Thymus (tissue), 11 donors: Measurements from ENCODE around the gene TAS2R19. TPM values are rescaled to one million over a fixed set of nuclear protein-coding genes. Genes with fewer than 3 reads are reported as not detected.
A peak's percentile ranks its signal among the peaks of the same experiment; 100 is the strongest.

ENCODE experiments used
- DNase-seq, 9 donors: peaks; one replicate each; pipeline ENCODE4 v3.0.0-alpha.2; 2013; ENCODE audit warnings: low spot score in 9 of 9, low read depth in 6 of 9, missing footprints in 1 of 9
- H3K27ac ChIP-seq, 2 donors: one replicate each; pipeline ENCODE4 v1.5.1; 2013; ENCODE audit warnings: control low read depth in 1 of 2, low read depth in 1 of 2, low read length in 1 of 2, mild to moderate bottlenecking in 1 of 2, moderate library complexity in 1 of 2
- H3K27me3 ChIP-seq, 2 donors: one replicate each; pipeline ENCODE4 v1.5.1; 2013; ENCODE audit warnings: low read length in 1 of 2; ENCODE audit not compliant: control insufficient read depth in 2 of 2, insufficient read depth in 1 of 2
- H3K36me3 ChIP-seq, 2 donors: one replicate each; pipeline ENCODE4 v1.5.1; 2013; ENCODE audit warnings: low read length in 1 of 2, mild to moderate bottlenecking in 1 of 2, moderate library complexity in 1 of 2; ENCODE audit not compliant: control insufficient read depth in 2 of 2, insufficient read depth in 2 of 2
- H3K4me1 ChIP-seq, 2 donors: one replicate each; pipeline ENCODE4 v1.5.1; 2013; ENCODE audit warnings: low read length in 2 of 2; ENCODE audit not compliant: control insufficient read depth in 2 of 2, insufficient read depth in 2 of 2
- H3K4me3 ChIP-seq, 2 donors: one replicate each; pipeline ENCODE4 v1.5.1; 2013; ENCODE audit warnings: low read length in 2 of 2, control low read depth in 1 of 2, mild to moderate bottlenecking in 1 of 2
- H3K9me3 ChIP-seq, 2 donors: one replicate each; pipeline ENCODE4 v1.5.1; 2013; ENCODE audit warnings: low read length in 1 of 2, mild to moderate bottlenecking in 1 of 2; ENCODE audit not compliant: control insufficient read depth in 2 of 2, insufficient read depth in 1 of 2
- WGBS: extraction: QIAGEN DNeasy Blood & Tissue Kit; methylation state at CpG from one replicate; pipeline ENCODE4 v1.1.7; 2013; 5-methylcytosine and 5-hydroxymethylcytosine counted together
- polyA plus RNA-seq: library from polyadenylated mRNA; stranded (reverse); fragments of 200-250 nt; gene quantifications from one replicate; pipeline ENCODE4 v1.2.3, GENCODE V29; 2013
- total RNA-seq: library from RNA; stranded (reverse); fragments of 120-200 nt; gene quantifications from one replicate; pipeline ENCODE4 v1.2.4, GENCODE V29; 2013
- donor health status: healthy.

Gene TAS2R19
- total and polyA plus RNA-seq, 2 donors, result 1.6 to 2.0 TPM

DNA sequence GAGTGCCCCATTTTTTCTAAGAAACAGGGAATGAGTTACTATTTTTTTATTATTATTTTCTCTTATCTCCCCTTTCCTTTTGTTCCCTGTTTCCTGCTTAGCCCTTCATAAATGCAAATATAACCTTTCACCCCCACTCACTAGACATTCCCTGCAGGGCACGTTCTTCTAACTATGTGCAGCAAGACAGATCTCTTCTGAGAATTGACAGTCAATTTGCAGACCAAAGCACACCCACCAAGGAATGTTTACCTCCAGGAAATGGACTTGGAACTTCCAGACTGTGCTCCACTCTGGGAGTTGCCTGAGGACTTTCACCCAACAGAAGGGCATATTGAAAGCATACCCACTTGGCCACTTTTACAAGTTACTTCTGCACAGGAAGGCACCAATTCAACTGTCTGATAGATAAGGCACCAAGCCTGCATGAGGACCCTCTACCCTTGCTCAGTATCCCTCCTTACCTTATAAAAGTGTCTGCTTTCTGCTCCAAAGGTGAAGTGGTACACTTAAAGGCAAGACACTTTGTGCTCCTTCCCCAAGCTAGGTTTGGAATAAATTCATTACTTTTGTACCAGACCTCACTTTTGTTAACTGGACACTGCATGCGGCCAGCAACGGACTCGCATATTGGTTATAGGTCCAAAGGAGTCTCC lies 6.5 kb downstream of the TAS2R19 start:
- Histone ChIP-seq H3K27me3 (no peaks in the 10 kb centered on the region), H3K4me3 (no peak overlapping the region), H3K27ac (no peak overlapping the region), H3K9me3 (no peaks in the 10 kb centered on the region), H3K4me1 (no peaks in the 10 kb centered on the region), H3K36me3 (peaks cover 0 to 2% of the 10 kb centered on the region in 2 donors)
- no peak for DNase-seq
- WGBS, result 96% methylated on average over 4 of the region's 4 CpGs

DNA sequence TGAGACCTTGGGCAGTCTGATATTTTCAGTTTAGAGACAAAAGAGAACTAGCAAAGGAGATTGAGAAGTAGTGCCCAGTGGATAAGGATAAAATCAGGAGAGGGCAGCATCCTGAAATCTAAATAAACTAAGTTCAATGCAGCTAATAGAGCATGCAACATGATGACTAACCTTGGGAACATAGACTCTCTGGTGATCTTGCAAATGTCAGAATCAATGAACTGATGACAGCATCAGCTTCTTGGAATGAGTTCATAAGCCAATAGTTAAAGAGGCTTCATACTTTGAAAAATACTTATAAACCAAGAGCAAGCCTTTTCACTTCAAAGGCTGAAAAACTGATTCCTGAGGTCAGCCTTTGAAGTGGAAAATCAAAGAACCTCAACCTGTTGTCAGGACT lies 8.2 kb downstream of the TAS2R19 start:
- no peak for DNase-seq
- no peak overlapping the region for H3K4me3 ChIP-seq
- no peaks in the 10 kb centered on the region for H3K9me3 ChIP-seq
- no peak overlapping the region for H3K27ac ChIP-seq
- no peaks in the 10 kb centered on the region for H3K27me3 ChIP-seq
- H3K4me1 ChIP-seq, result no peaks in the 10 kb centered on the region
- H3K36me3 ChIP-seq, result peaks cover 0 to 2% of the 10 kb centered on the region in 2 donors

DNA sequence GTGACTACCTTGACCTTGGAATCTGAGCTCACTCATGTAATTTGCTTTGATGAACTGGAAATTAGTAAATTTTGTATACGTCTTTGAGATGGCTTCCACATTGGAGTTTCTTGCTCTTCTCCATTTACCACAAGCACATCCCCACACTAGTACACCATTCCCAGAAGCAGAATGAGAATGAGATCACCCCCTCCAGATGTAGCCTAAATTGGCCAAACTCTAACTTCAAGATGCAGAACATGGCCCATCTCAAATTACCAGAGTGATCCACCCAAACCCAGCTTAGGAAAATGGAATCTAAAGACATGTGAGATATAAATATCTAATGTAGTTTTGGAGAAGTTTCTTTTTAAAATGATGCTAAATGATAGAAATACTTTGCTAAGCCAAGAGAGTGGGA lies 14.8 kb downstream of the TAS2R19 start:
- no peaks in the 10 kb centered on the region for H3K4me1 ChIP-seq
- 99% methylated on average over 1 of the region's 1 CpG for WGBS
- no peak overlapping the region for H3K4me3 ChIP-seq
- no peaks in the 10 kb centered on the region for H3K36me3 ChIP-seq
- H3K9me3 ChIP-seq, result no peaks in the 10 kb centered on the region
- no peaks in the 10 kb centered on the region for H3K27me3 ChIP-seq
- DNase-seq, result no peak
- no peak overlapping the region for H3K27ac ChIP-seq

DNA sequence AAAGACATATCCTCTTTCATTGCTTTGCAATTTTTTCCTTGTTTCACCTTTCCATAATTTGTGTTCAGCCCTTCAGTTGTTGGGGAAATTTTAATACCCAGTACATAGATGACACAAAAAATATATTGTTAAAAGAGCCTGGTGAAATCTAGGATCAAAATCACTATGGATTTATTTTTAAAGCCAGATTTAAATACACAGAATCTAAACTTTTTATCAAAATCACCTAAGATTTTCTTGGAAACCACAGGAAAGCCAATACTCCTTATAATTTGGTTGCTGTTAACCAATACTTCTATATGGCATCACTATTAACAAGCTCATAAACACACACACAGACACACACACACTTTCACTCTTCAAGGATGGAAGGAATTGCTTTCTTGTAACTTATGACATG lies 24.2 kb downstream of the TAS2R19 start, which contains the start of gene TAS2R20:
Gene TAS2R20 (minus strand): TSS at position 101 of the 400 bp plus-strand sequence. CDS start 429 bp downstream, outside the sequence.
- Histone ChIP-seq H3K36me3 (no peaks in the 10 kb centered on the region), H3K27ac (no peak within 1 kb of the TSS), H3K4me1 (no peaks in the 10 kb centered on the region), H3K4me3 (no peak within 1 kb of the TSS), H3K27me3 (no peaks in the 10 kb centered on the region), H3K9me3 (no peaks in the 10 kb centered on the region)
- DNase-seq, result no peak

DNA sequence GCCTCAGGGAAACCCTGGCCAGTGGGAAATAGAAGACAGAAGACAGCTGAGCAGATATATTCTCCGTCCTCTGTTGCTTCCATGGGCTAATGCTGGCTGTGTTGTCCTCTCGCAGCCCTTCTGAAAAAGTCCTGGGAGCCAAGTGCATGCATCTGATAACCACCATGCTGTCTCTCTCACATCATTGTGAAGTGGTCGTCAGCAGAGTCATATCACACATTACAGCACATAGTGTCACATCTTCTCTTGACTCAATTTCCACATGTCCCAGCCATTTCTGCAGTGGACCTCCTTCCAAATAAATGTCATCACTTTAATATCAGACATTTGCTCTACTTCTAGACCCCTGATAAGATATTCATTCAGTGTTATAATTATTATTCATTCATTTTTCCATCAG lies 28.1 kb downstream of the TAS2R19 start:
- no peak overlapping the region for H3K4me3 ChIP-seq
- 98% methylated on average over 3 of the region's 3 CpGs for WGBS
- no peak for DNase-seq
- no peaks in the 10 kb centered on the region for H3K4me1 ChIP-seq
- H3K27ac ChIP-seq, result no peak overlapping the region
- no peaks in the 10 kb centered on the region for H3K27me3 ChIP-seq
- no peaks in the 10 kb centered on the region for H3K9me3 ChIP-seq
- peaks cover 0 to 3% of the 10 kb centered on the region in 2 donors for H3K36me3 ChIP-seq

DNA sequence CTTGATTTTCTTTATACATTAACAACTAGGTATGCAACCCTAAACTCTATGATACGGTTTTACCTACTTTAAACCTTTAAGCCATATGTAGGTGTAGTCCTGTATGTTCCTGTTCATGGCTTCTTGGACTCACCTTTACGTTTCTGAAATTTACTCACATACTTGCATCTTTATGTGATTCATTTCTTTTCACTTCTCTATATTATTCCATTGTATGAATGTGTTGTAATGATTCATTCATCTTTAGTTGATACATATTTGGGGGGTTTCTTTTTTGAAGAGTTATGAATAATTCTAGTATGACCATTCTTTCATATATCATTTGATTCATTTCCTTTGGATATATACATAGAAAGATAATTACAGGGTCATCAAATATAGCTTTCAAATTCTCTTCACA lies 33.3 kb downstream of the TAS2R19 start:
- WGBS, result 98% methylated on average over 2 of the region's 2 CpGs
- DNase-seq, result no peak
- Histone ChIP-seq H3K9me3 (no peaks in the 10 kb centered on the region), H3K4me3 (no peak overlapping the region), H3K4me1 (no peaks in the 10 kb centered on the region), H3K27ac (no peak overlapping the region), H3K36me3 (peaks cover 0 to 3% of the 10 kb centered on the region in 2 donors), H3K27me3 (peaks cover 0 to 10% of the 10 kb centered on the region in 2 donors)

DNA sequence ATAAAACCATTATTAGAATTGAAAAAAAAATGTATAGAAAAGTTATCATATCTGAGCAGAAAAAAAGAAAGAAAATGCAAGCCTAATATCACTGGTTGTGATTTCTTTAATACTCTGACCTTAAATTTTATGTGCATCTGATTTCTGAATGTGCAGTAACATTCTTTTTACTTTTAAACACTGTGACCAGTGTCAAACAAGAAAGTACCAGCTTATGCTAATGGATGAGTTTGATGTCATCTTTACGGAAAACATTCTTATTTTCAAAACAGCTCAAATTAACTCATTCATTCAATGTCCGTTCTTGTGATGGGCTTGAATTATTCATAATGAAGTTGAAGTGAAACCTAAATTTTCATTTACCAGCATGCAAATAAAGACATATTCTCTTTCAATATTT lies 35.6 kb downstream of the TAS2R19 start, which contains the start of gene TAS2R50:
Gene TAS2R50 (minus strand): TSS at position 101 of the 400 bp plus-strand sequence. CDS start 52 bp downstream, at position 49.
- WGBS, result 70% methylated on average over 2 of the region's 2 CpGs
- no peak for DNase-seq
- Histone ChIP-seq H3K4me3 (no peak within 1 kb of the TSS), H3K27ac (no peak within 1 kb of the TSS), H3K9me3 (no peaks in the 10 kb centered on the region), H3K36me3 (no peaks in the 10 kb centered on the region), H3K27me3 (peaks cover 8 to 14% of the 10 kb centered on the region in 2 donors), H3K4me1 (peaks cover 0 to 3% of the 10 kb centered on the region in 2 donors)

DNA sequence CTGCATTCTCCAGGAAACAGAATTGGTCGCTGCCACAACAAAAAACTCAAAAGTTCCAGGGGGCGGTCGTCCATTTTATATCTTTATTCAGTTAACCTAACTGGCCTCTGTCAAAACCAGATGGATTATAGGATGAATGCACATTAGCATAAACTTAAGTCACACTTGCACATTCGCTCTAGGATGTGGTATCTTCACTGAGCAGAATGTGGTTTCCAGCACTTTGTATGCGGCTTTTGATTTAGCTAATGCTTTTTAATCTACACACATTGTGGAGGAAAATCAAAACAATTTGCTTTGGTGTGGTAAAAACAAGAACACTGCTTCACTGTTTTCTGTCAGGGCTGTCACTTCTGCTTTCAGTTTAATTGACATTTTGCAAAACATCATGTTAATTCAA lies 40.2 kb downstream of the TAS2R19 start:
- WGBS, result 48% methylated on average over 5 of the region's 5 CpGs
- H3K27ac ChIP-seq, result no peak overlapping the region
- peaks cover 24 to 32% of the 10 kb centered on the region in 2 donors for H3K27me3 ChIP-seq
- H3K36me3 ChIP-seq, result no peaks in the 10 kb centered on the region
- DNase-seq, result peak; percentile 42 to 94 (median 71)
- peaks cover 0 to 6% of the 10 kb centered on the region in 2 donors for H3K4me1 ChIP-seq
- no peak overlapping the region for H3K4me3 ChIP-seq
- H3K9me3 ChIP-seq, result no peaks in the 10 kb centered on the region

DNA sequence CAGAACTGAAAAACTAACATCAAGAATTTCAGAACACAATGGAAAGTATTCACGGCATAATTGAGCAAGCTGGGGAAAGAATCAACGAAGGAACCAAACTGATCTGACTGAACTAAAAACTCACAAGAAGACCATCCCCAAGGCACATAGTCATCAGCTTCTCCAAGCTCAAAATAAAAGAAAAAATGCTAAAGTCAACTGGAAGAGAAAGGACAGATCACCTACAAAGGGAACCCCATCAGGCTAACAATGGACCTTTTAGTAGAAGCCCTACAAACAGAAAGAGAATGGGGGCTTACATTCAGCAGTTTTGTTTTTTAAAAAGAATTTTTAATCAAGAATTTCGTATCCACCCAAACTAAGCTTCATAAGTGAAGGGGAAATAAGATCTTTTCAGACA lies 47.5 kb downstream of the TAS2R19 start:
- DNase-seq, result no peak
- H3K4me1 ChIP-seq, result no peaks in the 10 kb centered on the region
- H3K4me3 ChIP-seq, result no peak overlapping the region
- no peaks in the 10 kb centered on the region for H3K9me3 ChIP-seq
- 98% methylated on average over 3 of the region's 3 CpGs for WGBS
- peaks cover 3 to 11% of the 10 kb centered on the region in 2 donors for H3K27me3 ChIP-seq
- H3K27ac ChIP-seq, result no peak overlapping the region
- no peaks in the 10 kb centered on the region for H3K36me3 ChIP-seq
